IMR-90 (cell line): ENCODE data around the gene BACH1.

Experiments
- POLR2A ChIP-seq: IDR thresholded peaks from 2 replicates; pipeline ENCODE4 v1.6.1; 2012; ENCODE audit warnings: mild to moderate bottlenecking, low read depth, low read length
- TF ChIP-seq, protein P1 (sequence below): conservative IDR thresholded peaks from 2 replicates; pipeline ENCODE4 v1.5.1; 2012; ENCODE audit warnings: mild to moderate bottlenecking, low read depth, low read length, improper control_type of control experiment

DNA sequence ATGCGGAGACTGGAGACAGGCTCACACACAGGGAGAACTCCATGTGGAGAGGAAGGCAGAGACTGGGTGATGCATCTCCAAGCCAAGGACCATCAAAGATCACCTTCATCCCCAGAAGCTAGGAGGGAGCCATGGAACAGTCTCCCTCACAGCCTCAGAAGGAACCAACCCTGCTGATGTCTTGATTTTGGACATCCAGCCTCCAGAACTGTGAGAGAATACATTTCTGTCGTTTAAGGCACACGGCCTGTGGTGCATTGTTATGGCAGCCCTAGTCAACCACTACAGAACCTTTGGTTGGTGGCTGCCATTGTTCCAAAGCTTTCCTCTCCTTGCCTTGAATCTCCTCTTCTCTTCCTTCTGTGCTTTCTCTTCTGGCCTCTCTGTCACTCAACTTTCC lies 64.0 kb downstream of the BACH1 start:
- TF ChIP-seq, protein P1, sequence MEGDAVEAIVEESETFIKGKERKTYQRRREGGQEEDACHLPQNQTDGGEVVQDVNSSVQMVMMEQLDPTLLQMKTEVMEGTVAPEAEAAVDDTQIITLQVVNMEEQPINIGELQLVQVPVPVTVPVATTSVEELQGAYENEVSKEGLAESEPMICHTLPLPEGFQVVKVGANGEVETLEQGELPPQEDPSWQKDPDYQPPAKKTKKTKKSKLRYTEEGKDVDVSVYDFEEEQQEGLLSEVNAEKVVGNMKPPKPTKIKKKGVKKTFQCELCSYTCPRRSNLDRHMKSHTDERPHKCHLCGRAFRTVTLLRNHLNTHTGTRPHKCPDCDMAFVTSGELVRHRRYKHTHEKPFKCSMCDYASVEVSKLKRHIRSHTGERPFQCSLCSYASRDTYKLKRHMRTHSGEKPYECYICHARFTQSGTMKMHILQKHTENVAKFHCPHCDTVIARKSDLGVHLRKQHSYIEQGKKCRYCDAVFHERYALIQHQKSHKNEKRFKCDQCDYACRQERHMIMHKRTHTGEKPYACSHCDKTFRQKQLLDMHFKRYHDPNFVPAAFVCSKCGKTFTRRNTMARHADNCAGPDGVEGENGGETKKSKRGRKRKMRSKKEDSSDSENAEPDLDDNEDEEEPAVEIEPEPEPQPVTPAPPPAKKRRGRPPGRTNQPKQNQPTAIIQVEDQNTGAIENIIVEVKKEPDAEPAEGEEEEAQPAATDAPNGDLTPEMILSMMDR, result no peak
- no peak for TF ChIP-seq POLR2A
